Measurements from ENCODE around the gene MRPL52. TPM values are rescaled to one million over a fixed set of nuclear protein-coding genes. Genes with fewer than 3 reads are reported as not detected.

The MRPL52 gene
- total RNA-seq, 2 donors from 2014 or later, result 90.4 to 142 TPM

Other genes with a start within 250 kb of the MRPL52 start
- 100 to 1,000 TPM; 218 to 229 TPM for gene DAD1, start 240.7 kb upstream of the MRPL52 start, total RNA-seq
- gene ABHD4, start 231.6 kb upstream of the MRPL52 start, total RNA-seq, result 10 to 100 TPM; 11.2 to 31.0 TPM
- not detected for gene OR6J1, start 185.5 kb upstream of the MRPL52 start, total RNA-seq
- 100 to 1,000 TPM; 110 to 152 TPM for gene OXA1L, start 63.2 kb upstream of the MRPL52 start, total RNA-seq
- under 1 TPM; 0.15 to 0.71 TPM for gene SLC7A7, start 14.5 kb upstream of the MRPL52 start, total RNA-seq
- gene MMP14, start 6.7 kb downstream of the MRPL52 start, total RNA-seq, result 1 to 10 TPM; 1.5 to 2.1 TPM
- 10 to 100 TPM; 61.3 to 78.1 TPM for gene LRP10, start 41.9 kb downstream of the MRPL52 start, total RNA-seq
- gene REM2, start 53.3 kb downstream of the MRPL52 start, total RNA-seq, result 1 to 10 TPM in 1 of 2 donors, under 1 TPM in 1; 0.56 to 1.3 TPM
- 10 to 100 TPM; 69.5 to 70.5 TPM for gene RBM23, start 89.3 kb downstream of the MRPL52 start, total RNA-seq
- 100 to 1,000 TPM in 1 of 2 donors, 10 to 100 TPM in 1; 61.7 to 127 TPM for gene PRMT5, start 99.5 kb downstream of the MRPL52 start, total RNA-seq
- gene HAUS4, start 127.2 kb downstream of the MRPL52 start, total RNA-seq, result 10 to 100 TPM; 60.6 to 78.5 TPM
- gene AJUBA, start 152.7 kb downstream of the MRPL52 start, total RNA-seq, result 1 to 10 TPM; 1.1 to 7.5 TPM
- gene C14orf93, start 180.3 kb downstream of the MRPL52 start, total RNA-seq, result 1 to 10 TPM; 8.5 to 9.6 TPM
- 100 to 1,000 TPM in 1 of 2 donors, 10 to 100 TPM in 1; 85.8 to 151 TPM for gene PSMB5, start 205.0 kb downstream of the MRPL52 start, total RNA-seq
- not detected for gene PSMB11, start 212.3 kb downstream of the MRPL52 start, total RNA-seq
- under 1 TPM; 0.48 TPM for gene CDH24, start 227.6 kb downstream of the MRPL52 start, total RNA-seq

All from activated T-helper 17 cell treated with anti-CD3 and anti-CD28 coated beads, Interleukin-2, amount 50 U/mL, for 72 hours (primary cell).